Anterior cingulate cortex (tissue), 58 donors: Measurements from ENCODE around the gene CCL3.

Experiments used
- DNase-seq, 58 donors: peaks; one replicate each; lab custom pipeline; 2025; lab: John Stamatoyannopoulos, UW

CCL3 gene

GRCh38 chr17:36055921-36056520 lies 33.9 kb downstream of the CCL3 start:
- DNase-seq, result no peak

DNA sequence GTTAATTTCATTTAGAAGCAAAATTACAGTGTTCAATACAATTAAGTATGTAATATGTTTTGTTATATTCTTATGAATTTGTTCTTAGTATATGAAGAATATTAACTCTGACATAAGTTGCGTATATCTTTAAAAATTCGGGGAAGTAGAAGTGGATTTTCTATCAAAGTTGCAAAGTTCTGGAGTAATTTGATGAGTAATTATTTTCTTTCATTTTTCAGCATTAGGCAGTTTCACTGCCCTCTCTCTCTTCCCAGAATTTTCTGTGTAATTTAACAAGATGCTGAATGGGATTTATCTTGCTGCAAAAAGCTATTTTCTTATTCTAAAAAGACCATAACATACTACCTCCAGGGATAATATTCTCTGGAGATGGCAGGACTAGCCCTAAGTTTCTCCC lies 34.8 kb downstream of the CCL3 start:
- no peak for DNase-seq

- no peak for DNase-seq
Observed at GRCh38 chr17:36049643-36050042, 40.3 kb downstream of the CCL3 start.

- no peak for DNase-seq
Observed at GRCh38 chr17:36048066-36048465, 41.9 kb downstream of the CCL3 start.
